Hematopoietic multipotent progenitor cell treated with erythropoietin and hydrocortisone succinate and interleukin-3 and kit ligand, for 8 days (in vitro differentiated cells): ENCODE results near the gene CAB39L.
A peak's percentile ranks its signal among the peaks of the same experiment; 100 is the strongest.
"Not testable (repeated sequence)": the region's sequence is repeated elsewhere in the genome, so short reads cannot be mapped to it uniquely, and the experiment has no call there.

Experiments
- DNase-seq: peaks from one replicate; pipeline ENCODE4 v3.0.0-alpha.2; 2015

The CAB39L gene

GRCh38 chr13:49305792-49306425, 138.0 kb downstream of the CAB39L start:
- DNase-seq: no peak

DNA sequence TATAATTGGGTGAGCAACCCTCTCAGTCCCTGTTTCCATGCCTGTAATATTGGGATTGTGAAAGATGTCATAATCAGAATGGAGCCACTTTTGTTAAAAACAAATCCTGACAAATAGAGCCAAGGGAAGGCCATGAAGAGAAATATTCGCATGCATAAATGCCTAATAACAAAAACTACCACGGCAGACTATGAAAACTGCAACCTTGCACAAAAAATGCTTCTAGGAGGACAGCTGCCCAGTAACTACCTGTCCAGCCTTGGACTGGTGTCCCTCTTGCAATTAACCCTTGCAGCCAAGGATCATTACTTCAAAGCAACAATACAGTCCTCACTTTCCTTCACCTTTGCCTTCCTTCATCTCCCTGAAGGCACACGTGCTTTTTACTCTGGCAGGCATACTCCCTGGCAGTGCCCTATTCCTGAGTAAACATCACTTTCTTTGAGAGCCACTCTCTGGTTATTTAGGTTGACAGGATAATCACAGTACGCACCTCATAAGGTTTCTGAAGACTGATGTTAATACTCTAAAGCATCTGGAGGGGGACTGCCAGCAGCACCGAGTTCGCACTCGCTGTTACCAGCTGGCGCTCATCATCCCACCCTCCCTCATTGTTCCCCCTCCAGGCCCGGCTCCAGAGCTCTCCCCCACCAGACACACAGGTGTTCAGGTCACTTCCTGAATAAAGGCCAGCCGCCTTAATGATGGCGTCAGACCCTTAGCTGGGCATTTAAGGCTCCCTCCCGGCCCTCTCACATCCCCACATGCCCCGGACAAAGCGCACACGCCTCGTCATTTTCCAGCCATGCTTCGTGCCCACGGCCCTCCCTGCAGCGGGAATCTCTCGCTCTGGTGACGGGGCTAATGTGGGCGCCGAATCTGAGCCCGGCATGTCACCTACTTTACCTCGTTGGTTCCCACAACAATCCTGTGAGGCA, 138.8 kb downstream of the CAB39L start:
- DNase-seq: no peak

GRCh38 chr13:49304356-49304755, 139.5 kb downstream of the CAB39L start:
- no peak for DNase-seq

DNA sequence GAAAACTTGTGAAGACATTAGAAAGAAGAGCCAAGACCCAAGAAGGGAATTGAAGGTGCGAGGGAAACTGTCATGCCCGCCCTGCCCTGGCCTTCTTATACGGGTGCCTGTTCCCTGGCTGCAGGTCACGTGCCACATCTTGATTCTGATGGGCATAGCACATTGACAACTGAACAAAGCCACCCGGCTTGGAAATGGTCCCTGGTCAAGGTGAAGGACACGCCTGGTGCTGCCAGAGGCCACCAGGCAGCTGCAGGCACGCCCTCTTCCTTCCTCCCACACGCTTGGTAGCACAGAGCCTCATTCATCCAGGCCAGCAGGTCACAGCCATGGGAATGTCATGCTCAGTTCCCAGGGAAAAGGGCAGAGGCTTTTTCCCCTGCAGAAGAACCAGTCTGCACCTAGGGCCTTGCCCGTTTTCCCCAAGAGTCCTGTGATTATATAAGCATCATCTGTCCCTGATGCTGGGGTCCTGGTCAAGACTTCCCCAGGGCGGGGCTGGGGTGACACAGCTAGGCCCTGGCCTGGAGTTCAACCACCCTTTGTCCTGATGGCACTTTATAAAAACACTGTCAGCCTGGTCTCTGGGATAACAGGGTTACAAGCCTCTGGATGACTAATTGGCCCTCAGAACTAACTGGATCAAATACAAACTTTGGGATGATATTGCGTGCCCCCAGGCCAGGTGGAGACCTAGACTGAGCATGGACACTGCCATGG, 140.2 kb downstream of the CAB39L start:
- no peak for DNase-seq

DNA sequence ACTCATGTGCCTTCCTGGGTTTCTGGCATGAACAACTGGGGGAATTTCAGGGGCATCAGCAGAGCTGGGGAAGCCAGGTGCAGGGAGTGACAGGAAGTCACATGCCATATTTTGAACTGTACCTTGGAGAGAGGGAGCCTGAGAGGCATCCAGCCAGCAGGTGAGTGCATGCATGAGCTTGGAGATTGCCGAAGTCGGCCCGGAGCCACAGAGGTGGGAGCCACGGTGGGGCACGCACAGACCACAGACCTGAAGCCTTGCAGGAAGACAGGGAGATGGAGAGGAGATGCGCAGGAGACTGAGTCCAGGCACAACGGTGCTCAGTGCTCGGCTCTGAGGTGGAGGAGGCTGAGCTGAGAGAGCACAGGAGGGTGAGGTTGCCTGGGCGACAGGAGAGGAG, 141.0 kb downstream of the CAB39L start:
- no peak for DNase-seq

- no peak for DNase-seq
Measured at GRCh38 chr13:49302222-49302621, 141.6 kb downstream of the CAB39L start.

DNA sequence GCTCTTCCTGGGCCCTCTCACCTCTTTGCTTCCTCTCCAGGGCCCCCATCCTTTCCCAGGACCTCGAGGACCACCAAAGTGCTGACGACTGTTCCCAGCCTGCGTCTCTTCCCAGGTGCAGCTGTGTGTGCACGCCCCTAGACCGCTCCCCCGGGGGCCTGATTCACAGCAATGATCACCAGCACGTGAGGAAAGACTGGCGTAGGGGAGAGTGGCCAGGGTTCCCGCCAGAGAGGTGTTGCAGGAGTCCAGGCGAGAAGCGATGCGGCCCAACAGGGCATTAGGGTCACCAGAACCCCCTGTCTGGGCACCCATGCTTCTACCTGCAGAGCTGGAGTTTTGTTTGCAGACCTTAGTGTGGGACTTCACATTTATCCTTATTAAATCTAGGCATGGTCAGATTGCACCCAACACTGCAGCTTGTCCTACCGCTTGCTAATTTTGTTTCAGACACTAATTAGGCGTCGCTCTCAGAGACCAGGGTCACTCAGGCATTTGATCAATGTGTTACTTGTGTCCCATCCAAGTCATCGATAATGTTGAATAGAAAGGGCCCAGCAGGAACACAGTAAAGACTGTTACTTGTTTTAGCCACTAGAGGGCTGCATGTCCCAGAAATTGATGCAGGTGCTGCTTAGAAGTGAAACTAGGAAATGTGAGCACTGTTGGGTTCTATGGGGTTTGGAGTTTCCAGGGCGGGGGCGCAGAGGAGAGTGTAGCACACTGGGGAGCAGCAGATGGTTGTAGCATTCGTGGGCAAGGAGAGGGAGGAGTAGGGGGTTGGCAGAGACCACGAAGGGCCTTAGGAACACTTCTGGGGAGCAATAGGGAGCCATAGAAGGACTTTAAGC, 142.9 kb downstream of the CAB39L start:
- peak; percentile 87 for DNase-seq

DNA sequence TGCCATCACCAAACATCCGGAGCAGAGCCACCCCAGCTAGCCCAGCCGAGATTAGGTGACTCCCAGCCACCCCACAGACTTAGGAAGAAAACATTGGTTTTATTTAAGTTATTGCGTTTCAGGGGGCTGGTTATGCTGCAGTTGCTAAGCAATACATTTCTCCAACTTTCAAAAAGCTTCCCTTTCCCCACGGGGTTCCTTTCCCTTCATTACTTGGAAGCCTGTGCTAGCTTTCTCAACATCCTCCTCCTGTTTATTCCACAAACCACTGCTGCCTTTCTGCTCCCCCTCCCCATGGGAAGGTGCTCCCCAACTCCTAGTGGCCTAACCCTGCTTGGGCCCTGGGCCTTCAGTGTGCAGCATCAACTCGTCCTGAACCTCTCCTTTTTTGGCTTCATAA, 143.6 kb downstream of the CAB39L start:
- no peak for DNase-seq

DNA sequence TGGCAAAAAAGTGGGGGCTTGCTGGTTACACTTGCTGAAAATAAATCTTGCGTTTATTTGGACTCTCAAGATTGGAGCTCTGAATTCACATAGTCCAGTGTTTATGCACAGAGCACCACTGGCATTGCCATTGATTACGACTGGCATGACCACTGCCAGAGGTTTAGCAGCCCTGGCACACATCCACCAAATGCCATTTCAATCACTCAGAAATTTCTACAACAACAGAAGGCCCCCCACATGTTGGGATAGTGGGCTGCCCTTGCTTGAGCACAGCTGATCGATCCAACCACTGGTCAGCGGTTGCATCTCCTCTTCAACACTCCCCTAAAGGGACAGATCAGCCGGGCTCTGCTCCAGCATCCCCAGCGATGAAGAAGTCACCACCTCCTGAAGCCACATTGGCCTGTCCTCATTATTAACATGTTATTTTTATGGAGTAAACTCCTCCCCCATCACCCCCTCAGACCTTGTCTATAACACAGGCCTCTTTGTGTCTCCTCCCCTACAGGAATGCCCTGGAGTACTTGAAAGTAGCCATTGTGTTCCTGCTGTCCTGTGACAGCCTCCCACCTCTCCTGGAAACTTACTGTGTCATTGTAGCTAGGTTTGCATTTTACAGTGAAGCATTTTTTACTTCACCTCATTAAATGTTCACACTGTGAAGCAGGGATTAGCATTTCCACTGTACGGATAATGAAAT, 144.8 kb downstream of the CAB39L start:
- DNase-seq: no peak

GRCh38 chr13:49298416-49298815, 145.4 kb downstream of the CAB39L start:
- no peak for DNase-seq

DNA sequence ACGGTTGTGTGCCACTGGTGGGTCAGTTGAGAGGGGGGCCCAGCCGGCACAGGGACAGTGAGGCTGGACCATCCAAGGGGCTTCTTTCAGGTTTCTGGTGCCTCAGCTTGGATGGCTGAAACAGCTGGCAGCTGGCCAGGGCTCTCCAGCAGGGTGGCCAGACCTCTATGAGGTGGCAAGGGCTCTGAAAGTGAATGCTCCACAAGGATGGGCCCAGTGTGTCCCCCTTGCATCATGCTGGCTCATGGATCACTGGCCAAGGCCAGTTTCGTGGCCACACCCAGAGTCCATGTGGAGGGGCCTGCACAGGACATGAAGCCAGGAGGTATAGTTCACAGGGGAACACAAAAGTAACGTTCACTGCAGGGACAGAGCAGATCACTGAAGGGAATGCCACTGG, 146.5 kb downstream of the CAB39L start:
- no peak for DNase-seq

DNA sequence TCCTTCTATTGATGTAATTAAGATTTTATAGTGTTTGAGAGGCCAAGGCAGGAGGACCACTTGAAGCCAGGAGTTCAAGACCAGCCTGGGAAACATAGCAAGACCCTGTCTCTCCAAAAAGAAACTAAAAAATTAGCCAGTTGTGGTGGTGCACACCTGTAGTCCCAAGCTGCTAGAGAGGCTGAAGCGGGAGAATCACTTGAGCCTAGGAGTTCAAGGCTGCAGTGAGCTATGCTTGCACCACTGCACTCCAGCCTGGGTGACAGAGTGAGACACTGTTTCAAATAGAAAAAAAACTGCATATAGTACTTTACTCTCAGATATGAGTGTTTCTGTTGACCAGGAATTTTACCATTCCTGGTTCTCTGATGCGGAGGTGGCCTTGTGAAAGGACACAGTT, 147.2 kb downstream of the CAB39L start:
- DNase-seq: no peak

GRCh38 chr13:49295244-49295643, 148.6 kb downstream of the CAB39L start:
- no peak for DNase-seq

- not testable (repeated sequence) for DNase-seq
Measured at GRCh38 chr13:49294723-49295122, 149.1 kb downstream of the CAB39L start.

DNA sequence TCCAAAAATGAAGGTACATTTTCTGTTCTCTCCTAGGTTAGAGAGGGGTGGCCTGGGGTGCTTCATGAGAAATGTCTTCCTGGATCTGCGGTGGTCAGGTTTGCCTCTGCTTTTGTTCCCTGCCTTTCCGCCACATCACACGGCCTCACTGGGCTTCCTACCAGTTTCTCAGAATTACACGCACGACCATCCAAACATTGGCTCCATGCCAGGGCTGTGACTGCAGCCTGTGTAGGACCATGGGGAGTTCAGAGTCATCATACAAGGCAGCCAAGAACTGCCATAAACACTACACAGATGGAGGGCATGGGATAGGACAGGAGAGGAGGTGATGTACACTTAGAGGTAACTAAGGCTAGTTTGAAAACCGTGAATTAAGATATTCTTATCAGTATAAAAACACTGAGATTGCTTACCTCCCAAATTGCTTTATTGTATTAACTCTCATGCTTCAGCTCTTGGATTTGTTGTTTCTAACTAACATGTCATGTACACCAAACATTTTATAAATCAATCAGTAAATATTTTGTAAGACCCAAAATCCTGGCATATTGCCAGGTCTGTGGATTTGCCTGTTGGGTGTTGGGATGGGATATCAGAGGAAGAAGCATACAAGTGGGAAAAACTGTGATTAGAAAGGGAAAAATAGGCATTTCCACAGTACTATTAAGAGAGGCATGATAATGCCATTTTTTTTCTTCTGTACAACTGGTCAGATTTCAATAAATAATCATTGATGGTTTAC, 150.9 kb downstream of the CAB39L start:
- DNase-seq: peak; percentile 60

DNA sequence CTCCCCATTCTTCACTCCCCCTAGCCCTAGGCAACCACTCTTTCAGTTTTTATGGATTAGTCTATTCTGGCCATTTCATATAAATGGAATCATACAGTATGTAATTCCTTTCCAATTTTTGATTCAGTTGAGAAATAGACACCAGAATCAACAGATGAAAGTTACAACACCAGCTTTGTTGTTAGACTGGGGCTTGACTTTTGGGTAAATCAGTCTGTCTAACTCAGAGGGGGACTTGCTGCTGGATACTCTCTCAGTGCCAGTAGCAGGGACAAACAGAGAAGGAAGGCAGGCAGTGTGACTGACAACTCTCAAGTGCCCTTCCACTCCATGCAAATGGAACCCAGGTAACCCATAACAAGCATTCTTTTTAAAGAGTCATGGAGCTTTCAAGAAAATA, 155.4 kb downstream of the CAB39L start:
- DNase-seq: no peak

DNA sequence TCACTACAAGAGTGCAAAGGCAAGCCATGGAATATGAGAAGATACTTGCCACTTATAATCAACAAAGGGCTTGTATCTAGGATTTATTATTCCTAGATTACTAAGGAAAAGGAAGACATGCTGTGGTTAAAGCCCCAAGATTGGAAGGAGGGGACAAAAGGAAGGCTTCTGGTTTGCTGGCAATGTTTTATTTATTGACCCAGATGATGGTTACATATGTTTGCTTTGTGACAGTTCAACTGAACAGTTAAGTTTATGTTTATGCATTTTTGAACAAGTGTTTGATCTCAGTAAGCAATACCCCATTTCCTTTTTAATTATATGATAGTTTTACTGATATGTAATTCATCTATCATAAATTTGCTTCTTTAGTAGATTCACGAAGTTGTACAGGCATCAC, 155.9 kb downstream of the CAB39L start:
- DNase-seq: no peak

DNA sequence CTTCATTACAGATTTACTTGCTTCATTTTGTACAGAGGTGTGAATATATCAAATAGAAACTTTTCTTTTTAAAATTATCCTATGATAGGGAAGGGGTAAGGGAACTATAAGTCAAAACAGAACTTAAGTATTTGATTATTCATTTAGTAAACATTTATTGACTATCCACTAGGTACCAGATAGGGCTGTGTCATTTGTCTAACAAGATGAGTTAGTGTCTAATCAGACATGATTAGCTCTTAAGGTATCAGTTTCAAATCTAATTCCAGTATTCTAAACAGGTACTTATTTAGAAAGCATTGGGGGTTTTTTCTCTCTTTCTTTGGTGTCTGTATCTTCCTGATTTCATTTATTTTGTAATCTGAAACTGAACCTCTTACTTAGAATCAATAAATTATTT, 164.0 kb downstream of the CAB39L start:
- DNase-seq: no peak

DNA sequence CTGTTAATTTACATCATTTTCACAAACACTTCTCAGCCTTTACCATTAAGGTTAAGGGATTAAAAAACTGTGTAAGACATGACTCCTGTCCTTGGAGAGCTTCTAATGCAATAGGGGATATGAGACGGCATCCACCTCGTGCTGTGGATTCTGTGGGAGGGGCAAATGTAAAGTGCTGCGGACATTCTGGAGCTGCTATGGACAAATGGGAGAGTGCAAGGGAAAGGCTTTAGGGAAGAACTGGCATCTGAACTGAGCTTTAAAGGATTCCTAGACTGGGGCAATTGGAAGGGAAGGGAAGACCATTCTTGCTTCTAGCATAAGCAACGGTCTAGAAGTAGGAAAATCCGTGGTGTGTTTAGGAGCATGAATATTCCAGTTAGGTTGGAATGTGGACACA, 164.8 kb downstream of the CAB39L start:
- DNase-seq: no peak

DNA sequence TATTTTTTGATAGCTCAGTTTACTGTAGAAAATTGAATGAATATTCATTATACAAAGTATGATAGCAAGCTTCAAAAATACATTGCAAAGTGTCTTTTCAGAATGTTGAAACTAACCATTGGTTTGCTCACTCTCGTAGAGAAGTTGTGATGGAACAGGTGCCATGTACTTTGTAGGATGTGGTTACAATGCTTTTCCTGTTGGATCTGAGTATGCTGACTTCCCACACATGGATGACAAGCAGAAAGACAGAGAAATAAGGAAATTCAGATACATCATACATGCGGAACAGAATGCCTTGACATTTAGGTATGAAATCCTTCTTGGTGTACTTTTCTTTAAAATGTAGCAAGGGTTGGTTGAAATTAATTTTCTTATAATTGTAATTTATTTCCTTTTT, 165.7 kb downstream of the CAB39L start:
- DNase-seq: no peak

GRCh38 chr13:49272296-49272695, 171.6 kb downstream of the CAB39L start:
- DNase-seq: no peak
